Subcutaneous abdominal adipose tissue (tissue), 5 donors: ENCODE measurements around the gene NOS1AP.

Experiments used
- H3K27ac ChIP-seq: one replicate; pipeline ENCODE4 v1.7.0; 2013; ENCODE audit warnings: low read depth, mild to moderate bottlenecking, inconsistent platforms, low read length, moderate library complexity
- H3K27me3 ChIP-seq, 5 donors: one replicate each; pipeline ENCODE4 v1.7.0; 2013; ENCODE audit warnings: low read length in 5 of 5, inconsistent platforms in 1 of 5; ENCODE audit not compliant: control insufficient read depth in 5 of 5, insufficient read depth in 4 of 5
- H3K36me3 ChIP-seq, 5 donors: one replicate each; pipeline ENCODE4 v1.7.0; 2013; ENCODE audit warnings: low read length in 5 of 5; ENCODE audit not compliant: control insufficient read depth in 5 of 5, insufficient read depth in 5 of 5
- H3K4me1 ChIP-seq, 5 donors: one replicate each; pipeline ENCODE4 v1.7.0; 2013; ENCODE audit warnings: low read length in 5 of 5, mild to moderate bottlenecking in 3 of 5, moderate library complexity in 1 of 5; ENCODE audit not compliant: control insufficient read depth in 5 of 5, insufficient read depth in 5 of 5
- H3K4me3 ChIP-seq, 5 donors: one replicate each; pipeline ENCODE4 v1.7.0; 2013; ENCODE audit warnings: low read length in 5 of 5, low read depth in 1 of 5
- H3K9ac ChIP-seq, 5 donors: one replicate each; pipeline ENCODE4 v1.7.0; 2013; ENCODE audit warnings: low read length in 5 of 5, mild to moderate bottlenecking in 4 of 5, moderate library complexity in 3 of 5
- H3K9me3 ChIP-seq, 5 donors: one replicate each; pipeline ENCODE4 v1.7.0; 2013; ENCODE audit warnings: low read length in 5 of 5; ENCODE audit not compliant: control insufficient read depth in 5 of 5
- donor health status: healthy.
- donor health status: healthy.
- donor health status: healthy.
- donor health status: healthy.
- donor health status: healthy.

NOS1AP gene

GRCh38 chr1:162206749-162207635 is 137.5 kb downstream of the NOS1AP start:
- no peaks in the 10 kb centered on the region for H3K27me3 ChIP-seq
- H3K9ac ChIP-seq = no peak overlapping the region
- no peak overlapping the region for H3K4me3 ChIP-seq
- no peaks in the 10 kb centered on the region for H3K36me3 ChIP-seq
- no peak overlapping the region for H3K27ac ChIP-seq
- H3K4me1 ChIP-seq = peaks cover 4 to 24% (median 14%) of the 10 kb centered on the region in 5 donors
- H3K9me3 ChIP-seq = no peaks in the 10 kb centered on the region

GRCh38 chr1:162207862-162208261 is 138.4 kb downstream of the NOS1AP start:
- Histone ChIP-seq H3K27me3 (no peaks in the 10 kb centered on the region), H3K27ac (peak overlapping the region; percentile 45), H3K9ac (no peak overlapping the region), H3K4me1 (peaks cover 5 to 28% (median 18%) of the 10 kb centered on the region in 5 donors), H3K4me3 (no peak overlapping the region), H3K9me3 (no peaks in the 10 kb centered on the region), H3K36me3 (no peaks in the 10 kb centered on the region)

- Histone ChIP-seq H3K4me3 (no peak overlapping the region), H3K9ac (no peak overlapping the region), H3K27ac (no peak overlapping the region), H3K36me3 (no peaks in the 10 kb centered on the region), H3K4me1 (peaks cover 5 to 40% (median 27%) of the 10 kb centered on the region in 5 donors), H3K27me3 (no peaks in the 10 kb centered on the region), H3K9me3 (no peaks in the 10 kb centered on the region)
Measured at GRCh38 chr1:162210196-162210595, 140.7 kb downstream of the NOS1AP start.

GRCh38 chr1:162212713-162213112 is 143.2 kb downstream of the NOS1AP start:
- Histone ChIP-seq H3K9me3 (no peaks in the 10 kb centered on the region), H3K27me3 (no peaks in the 10 kb centered on the region), H3K27ac (peak overlapping the region; percentile 5), H3K4me1 (peaks cover 3 to 36% (median 31%) of the 10 kb centered on the region in 5 donors), H3K4me3 (no peak overlapping the region), H3K36me3 (no peaks in the 10 kb centered on the region), H3K9ac (no peak overlapping the region)

GRCh38 chr1:162213281-162213912 is 143.9 kb downstream of the NOS1AP start:
- peak overlapping the region; percentile 17 for H3K27ac ChIP-seq
- H3K9me3 ChIP-seq = no peaks in the 10 kb centered on the region
- H3K4me1 ChIP-seq = peaks cover 3 to 41% (median 35%) of the 10 kb centered on the region in 5 donors
- H3K4me3 ChIP-seq = no peak overlapping the region
- H3K27me3 ChIP-seq = no peaks in the 10 kb centered on the region
- no peak overlapping the region for H3K9ac ChIP-seq
- no peaks in the 10 kb centered on the region for H3K36me3 ChIP-seq

GRCh38 chr1:162214202-162214601 is 144.7 kb downstream of the NOS1AP start:
- H3K4me1 ChIP-seq = peaks cover 3 to 41% (median 33%) of the 10 kb centered on the region in 5 donors
- H3K27ac ChIP-seq = peak overlapping the region; percentile 17
- H3K36me3 ChIP-seq = no peaks in the 10 kb centered on the region
- H3K9ac ChIP-seq = no peak overlapping the region
- no peaks in the 10 kb centered on the region for H3K9me3 ChIP-seq
- H3K4me3 ChIP-seq = no peak overlapping the region
- H3K27me3 ChIP-seq = no peaks in the 10 kb centered on the region

GRCh38 chr1:162215902-162216301 is 146.4 kb downstream of the NOS1AP start:
- no peaks in the 10 kb centered on the region for H3K36me3 ChIP-seq
- H3K4me3 ChIP-seq = no peak overlapping the region
- H3K4me1 ChIP-seq = peaks cover 0 to 35% (median 27%) of the 10 kb centered on the region in 5 donors
- no peak overlapping the region for H3K27ac ChIP-seq
- no peak overlapping the region for H3K9ac ChIP-seq
- H3K9me3 ChIP-seq = no peaks in the 10 kb centered on the region
- H3K27me3 ChIP-seq = no peaks in the 10 kb centered on the region

- Histone ChIP-seq H3K36me3 (no peaks in the 10 kb centered on the region), H3K9me3 (no peaks in the 10 kb centered on the region), H3K9ac (no peak overlapping the region), H3K27ac (no peak overlapping the region), H3K4me1 (peaks cover 0 to 35% (median 27%) of the 10 kb centered on the region in 5 donors), H3K27me3 (no peaks in the 10 kb centered on the region), H3K4me3 (no peak overlapping the region)
Measured at GRCh38 chr1:162216604-162217003, 147.1 kb downstream of the NOS1AP start.

GRCh38 chr1:162217706-162218105 is 148.2 kb downstream of the NOS1AP start:
- no peaks in the 10 kb centered on the region for H3K27me3 ChIP-seq
- peaks cover 0 to 35% (median 24%) of the 10 kb centered on the region in 5 donors for H3K4me1 ChIP-seq
- H3K9me3 ChIP-seq = no peaks in the 10 kb centered on the region
- no peaks in the 10 kb centered on the region for H3K36me3 ChIP-seq
- H3K4me3 ChIP-seq = no peak overlapping the region
- H3K9ac ChIP-seq = no peak overlapping the region
- no peak overlapping the region for H3K27ac ChIP-seq

GRCh38 chr1:162218546-162218945 is 149.1 kb downstream of the NOS1AP start:
- H3K36me3 ChIP-seq = no peaks in the 10 kb centered on the region
- H3K9ac ChIP-seq = peak overlapping the region in 1 of 5 donors; percentile 8
- no peak overlapping the region for H3K4me3 ChIP-seq
- no peaks in the 10 kb centered on the region for H3K9me3 ChIP-seq
- H3K27ac ChIP-seq = no peak overlapping the region
- no peaks in the 10 kb centered on the region for H3K27me3 ChIP-seq
- peaks cover 0 to 27% (median 16%) of the 10 kb centered on the region in 5 donors for H3K4me1 ChIP-seq
